Heart right ventricle (tissue), 16 donors: ENCODE data around the gene AIG1. TPM values are rescaled to one million over a fixed set of nuclear protein-coding genes. Genes with fewer than 3 reads are reported as not detected.

Source experiments
- ATAC-seq, 8 donors: fragments of 200-7000 bp; cut with Tn5 transposase; one replicate each; pipeline ENCODE4 v1.9.1; 2020; ENCODE audit warnings: mild to moderate bottlenecking in 8 of 8, moderate library complexity in 8 of 8, moderate number of reproducible peaks in 1 of 8
- DNase-seq, 2 donors: peaks; one replicate each; pipeline ENCODE4 v3.0.0-alpha.2; 2020
- H3K27ac ChIP-seq, 10 donors: fragments of 200-600 bp; sonication (generic) in 2 of 10; one replicate each; pipeline versions ENCODE4 v1.5.0 to v1.8.0; 2020 to 2022; ENCODE audit warnings: mild to moderate bottlenecking in 3 of 10
- H3K27me3 ChIP-seq, 7 donors: fragments of 200-600 bp; one replicate each; pipeline ENCODE4 v1.8.0; 2021 to 2022; ENCODE audit warnings: mild to moderate bottlenecking in 2 of 7
- H3K36me3 ChIP-seq, 9 donors: fragments of 200-600 bp; sonication (generic) in 1 of 9; one replicate each; pipeline versions ENCODE4 v1.5.0 to v1.8.0; 2020 to 2022; ENCODE audit warnings: mild to moderate bottlenecking in 2 of 9
- H3K4me1 ChIP-seq, 9 donors: fragments of 200-600 bp; sonication (generic) in 1 of 9; one replicate each; pipeline versions ENCODE4 v1.5.0 to v1.8.0; 2020 to 2022; ENCODE audit warnings: mild to moderate bottlenecking in 4 of 9
- H3K4me3 ChIP-seq, 10 donors: fragments of 200-600 bp; sonication (generic) in 2 of 10; one replicate each; pipeline versions ENCODE4 v1.5.0 to v1.8.0; 2020 to 2022; ENCODE audit warnings: mild to moderate bottlenecking in 7 of 10, moderate library complexity in 2 of 10
- H3K9me3 ChIP-seq, 11 donors: fragments of 200-600 bp in 10 of 11; sonication (generic) in 2 of 11; one replicate each; pipeline versions ENCODE4 v1.5.0 to v1.8.0; 2013 to 2022; ENCODE audit warnings: mild to moderate bottlenecking in 2 of 11, control low read depth in 1 of 11, moderate library complexity in 1 of 11
- WGBS, 2 donors: extraction: QIAGEN DNeasy Blood & Tissue Kit; methylation state at CpG; one replicate each; pipeline ENCODE4 v1.1.7; 2013; ENCODE audit warnings: inconsistent platforms in 1 of 2; 5-methylcytosine and 5-hydroxymethylcytosine counted together
- intact Hi-C, 10 donors: fragments of 100-400 bp; cut with DNase I; formaldehyde crosslinking; loops; one replicate each; pipeline versions ENCODE4 v1.11.1 to v1.14.2; 2022
- polyA plus RNA-seq, 2 donors: library from polyadenylated mRNA; stranded (reverse); fragments of 200-250 nt; gene quantifications; one replicate each; pipeline ENCODE4 v1.2.3, GENCODE V29; 2013
- total RNA-seq, 10 donors: library from RNA; stranded (reverse); fragmentation: NEBNext Ultra II Directional in 3 of 10; extraction: Animal tissue kit (Norgen Biotek cat#: 25700) in 3 of 10; gene quantifications; one replicate each; pipeline versions ENCODE4 v1.2.1 to v1.2.4, GENCODE V29; 2021 to 2023
- TF ChIP-seq, protein P1 (sequence below), 9 donors: fragments of 200-600 bp; sonication (generic) in 2 of 9; IDR thresholded peaks; one replicate each; pipeline versions ENCODE4 v1.5.0 to v1.8.0; 2021 to 2022; ENCODE audit warnings: antibody characterized with exemption in 9 of 9, mild to moderate bottlenecking in 5 of 9, moderate library complexity in 1 of 9
- donor health status: Arrhythmogenic right ventricular cardiomyopathy.
- donor health status: ischemic (EF 13 %, LVEDD 7.1; RV severe dilation, severe dysfunction).
- donor health status: healthy with polysubstance abuse.
- donor health status: DM: no; HTN: yes; CAD: no.
- donor health status: DM: no; HTN: no; CAD: no.
- donor health status: ischemic (EF 25% LVEDD 6.9; RV normal size, moderate dysfunction).
- donor health status: ischemic (EF 25% LVEDD 5.7; RV mildly dilated, moderate dysfunction).
- donor health status: healthy.
- donor health status: DM: yes; HTN: yes; CAD: no.
- donor health status: Ischemic cardiomyopathy.
- donor health status: ischemic (EF 35%, LVEDD 5.7; RV mildly dilated, moderate dysfunction).
- donor health status: nonischemic (EF 11% LVEDD 7.7; RV severe dilation, severe dysfunction).
- donor health status: DM: yes; HTN: yes; CAD: no.
- donor health status: PGD.
- donor health status: ischemic (EF 29% LVEDD 5.4; RV normal size, mild dysfunction).
- donor health status: nonischemic (EF 23%, LVEDD 6.1; RV moderate dilation, normal function).

Gene AIG1
- total and polyA plus RNA-seq, 12 donors = 17.4 to 83.2 (median 66.2) TPM

DNA sequence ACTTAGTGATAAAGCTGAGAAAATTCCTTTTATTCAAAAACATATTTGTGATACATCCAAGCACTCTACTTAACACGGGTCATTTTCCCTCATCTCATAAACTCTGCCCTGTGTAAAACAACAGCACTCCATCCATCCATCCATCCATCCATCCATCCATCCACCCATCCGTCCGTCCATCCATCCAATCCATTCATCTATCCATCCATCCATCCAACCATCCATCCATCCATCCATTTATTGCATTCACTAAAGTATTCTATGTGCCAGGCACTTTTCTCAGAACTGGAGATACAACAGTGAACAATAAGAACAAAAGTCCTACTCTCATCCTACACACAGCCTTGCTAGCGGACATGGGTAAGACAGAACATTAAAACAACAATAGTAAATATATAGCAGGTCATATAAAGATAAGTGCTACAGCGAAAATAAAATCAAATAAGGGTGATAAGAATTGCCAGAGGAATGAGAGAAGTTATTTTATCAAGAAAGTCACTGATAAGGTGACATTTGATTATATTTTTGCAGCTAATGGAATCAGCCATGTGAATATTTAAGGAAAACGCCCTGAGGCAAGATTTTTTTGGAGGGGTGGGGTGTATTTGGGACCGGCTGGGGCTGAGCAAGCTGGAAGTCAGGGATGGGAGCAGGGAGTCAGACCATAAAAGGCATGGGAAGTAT lies 311.7 kb downstream of the AIG1 start:
- Histone ChIP-seq H3K4me3 (no peak overlapping the region), H3K27ac (no peak overlapping the region), H3K27me3 (no peaks in the 10 kb centered on the region), H3K9me3 (no peaks in the 10 kb centered on the region), H3K4me1 (no peaks in the 10 kb centered on the region), H3K36me3 (no peaks in the 10 kb centered on the region)
- 72 to 79% methylated on average over 7 of the region's 7 CpGs for WGBS, 2 donors
- no peak for DNase-seq
- intact Hi-C loops = no loop called here
- TF ChIP-seq, protein P1, sequence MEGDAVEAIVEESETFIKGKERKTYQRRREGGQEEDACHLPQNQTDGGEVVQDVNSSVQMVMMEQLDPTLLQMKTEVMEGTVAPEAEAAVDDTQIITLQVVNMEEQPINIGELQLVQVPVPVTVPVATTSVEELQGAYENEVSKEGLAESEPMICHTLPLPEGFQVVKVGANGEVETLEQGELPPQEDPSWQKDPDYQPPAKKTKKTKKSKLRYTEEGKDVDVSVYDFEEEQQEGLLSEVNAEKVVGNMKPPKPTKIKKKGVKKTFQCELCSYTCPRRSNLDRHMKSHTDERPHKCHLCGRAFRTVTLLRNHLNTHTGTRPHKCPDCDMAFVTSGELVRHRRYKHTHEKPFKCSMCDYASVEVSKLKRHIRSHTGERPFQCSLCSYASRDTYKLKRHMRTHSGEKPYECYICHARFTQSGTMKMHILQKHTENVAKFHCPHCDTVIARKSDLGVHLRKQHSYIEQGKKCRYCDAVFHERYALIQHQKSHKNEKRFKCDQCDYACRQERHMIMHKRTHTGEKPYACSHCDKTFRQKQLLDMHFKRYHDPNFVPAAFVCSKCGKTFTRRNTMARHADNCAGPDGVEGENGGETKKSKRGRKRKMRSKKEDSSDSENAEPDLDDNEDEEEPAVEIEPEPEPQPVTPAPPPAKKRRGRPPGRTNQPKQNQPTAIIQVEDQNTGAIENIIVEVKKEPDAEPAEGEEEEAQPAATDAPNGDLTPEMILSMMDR (IDR thresholded peaks at IDR 0.05) = no peak
- ATAC-seq = no peak

DNA sequence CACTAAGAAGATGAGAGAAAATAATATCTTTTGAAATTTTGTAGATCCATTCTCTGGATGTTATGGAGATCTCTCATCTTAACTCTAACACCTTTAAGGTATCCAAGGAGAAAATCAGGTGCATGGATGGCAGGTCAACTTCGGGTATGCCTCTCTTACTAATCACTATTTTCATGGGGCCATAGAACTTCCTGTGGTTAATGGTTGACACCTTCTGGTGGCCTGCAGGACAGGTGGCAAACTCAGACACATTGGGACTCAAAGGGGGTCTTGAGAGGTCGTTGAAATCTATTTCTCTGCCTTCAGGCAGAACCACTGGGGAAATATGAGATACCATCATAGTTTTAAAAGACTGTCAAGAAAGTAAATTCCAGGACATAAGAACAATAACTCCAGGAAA lies 313.3 kb downstream of the AIG1 start:
- 58 to 60% methylated on average over 2 of the region's 2 CpGs for WGBS, 2 donors
- intact Hi-C loops = no loop called here
- H3K27me3 ChIP-seq = no peaks in the 10 kb centered on the region
- ATAC-seq (no peak), DNase-seq (no peak)
- H3K4me1 ChIP-seq = no peaks in the 10 kb centered on the region
- H3K9me3 ChIP-seq = peaks cover 0 to 3% (median 0%) of the 10 kb centered on the region in 11 donors
- no peak overlapping the region for H3K4me3 ChIP-seq
- H3K36me3 ChIP-seq = no peaks in the 10 kb centered on the region
- TF ChIP-seq, protein P1 (IDR thresholded peaks at IDR 0.05) = no peak
- H3K27ac ChIP-seq = no peak overlapping the region

DNA sequence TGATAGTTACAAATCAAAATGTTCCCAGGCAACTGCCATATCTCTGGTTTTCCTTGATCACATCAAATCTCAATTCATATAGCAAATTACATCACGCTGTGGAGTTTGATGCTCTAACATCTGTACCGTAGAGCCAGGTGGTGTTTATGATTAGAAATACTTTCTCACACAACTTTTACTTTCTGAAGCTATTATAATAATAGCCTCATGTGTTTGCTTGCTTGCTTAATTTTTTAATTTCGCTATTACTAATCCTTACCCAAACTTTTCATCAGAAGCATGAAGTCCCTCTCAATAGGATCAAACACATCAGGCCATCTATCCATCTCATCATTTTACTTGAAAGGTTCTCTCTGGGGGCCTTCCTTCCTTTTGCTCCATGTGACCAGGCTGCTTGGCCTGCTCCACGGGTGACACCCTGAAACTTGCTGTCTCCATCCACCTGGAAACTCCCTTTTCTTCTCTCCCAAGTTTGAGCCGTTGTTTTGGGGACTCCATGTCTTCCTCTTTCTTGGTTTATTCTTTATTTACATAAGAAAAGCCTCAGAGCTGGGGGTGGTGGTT lies 314.4 kb downstream of the AIG1 start:
- Histone ChIP-seq H3K27me3 (no peaks in the 10 kb centered on the region), H3K4me3 (no peak overlapping the region), H3K36me3 (no peaks in the 10 kb centered on the region), H3K4me1 (no peaks in the 10 kb centered on the region), H3K27ac (no peak overlapping the region), H3K9me3 (peaks cover 0 to 3% (median 0%) of the 10 kb centered on the region in 11 donors)
- intact Hi-C loops = no loop called here
- WGBS, 2 donors = 77 to 93% methylated on average over 5 of the region's 5 CpGs
- no peak for DNase-seq
- TF ChIP-seq, protein P1 (IDR thresholded peaks at IDR 0.05) = no peak
- ATAC-seq = no peak

DNA sequence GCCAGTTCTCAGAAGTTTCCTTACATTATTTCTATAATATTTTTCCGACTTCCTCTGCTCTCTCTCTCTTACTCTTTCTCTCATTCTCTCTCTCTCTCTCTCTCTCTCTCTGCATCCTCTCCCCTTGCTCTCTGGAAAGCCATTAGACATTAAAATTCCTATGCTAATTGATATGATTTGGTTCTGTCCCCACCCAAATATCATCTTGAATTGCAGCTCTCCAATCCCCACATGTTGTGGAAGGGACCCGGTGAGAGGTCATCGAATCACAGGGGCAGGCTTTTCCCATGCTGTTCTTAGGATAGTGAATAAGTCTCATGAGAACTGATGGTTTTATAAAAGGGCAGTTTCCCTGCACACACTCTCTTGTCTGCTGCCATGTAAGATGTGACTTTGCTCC lies 315.7 kb downstream of the AIG1 start:
- ATAC-seq (no peak), DNase-seq (no peak)
- H3K9me3 ChIP-seq = peaks cover 0 to 3% (median 0%) of the 10 kb centered on the region in 11 donors
- no peaks in the 10 kb centered on the region for H3K4me1 ChIP-seq
- no peaks in the 10 kb centered on the region for H3K36me3 ChIP-seq
- intact Hi-C loops = no loop called here
- 91 to 96% methylated on average over 3 of the region's 3 CpGs for WGBS, 2 donors
- H3K4me3 ChIP-seq = no peak overlapping the region
- TF ChIP-seq, protein P1 (IDR thresholded peaks at IDR 0.05) = no peak
- H3K27ac ChIP-seq = no peak overlapping the region
- no peaks in the 10 kb centered on the region for H3K27me3 ChIP-seq
